Thoracic aorta (tissue), 2 donors: ENCODE measurements around the gene SGPL1. TPM values are rescaled to one million over a fixed set of nuclear protein-coding genes. Genes with fewer than 3 reads are reported as not detected.

Source experiments
- ATAC-seq: fragments of 150-250 bp; one replicate; pipeline ENCODE4 v1.8.0; 2017; ENCODE audit warnings: low read depth; ENCODE audit not compliant: insufficient number of reproducible peaks, low FRiP score
- DNase-seq: peaks from one replicate; pipeline ENCODE4 v3.0.0-alpha.2; 2020; ENCODE audit warnings: low spot score
- H3K27ac ChIP-seq, 2 donors: fragments of 200-600 bp; sonication (generic); 1 replicate in 1 of 2; 2 replicates in 1 of 2; pipeline ENCODE4 v1.5.1; 2016; ENCODE audit warnings: mild to moderate bottlenecking in 2 of 2, moderate library complexity in 2 of 2
- H3K27me3 ChIP-seq: fragments of 200-600 bp; sonication (generic); replicated peaks from 2 replicates; pipeline ENCODE4 v1.6.0; 2016; ENCODE audit warnings: mild to moderate bottlenecking; ENCODE audit not compliant: insufficient read depth
- H3K36me3 ChIP-seq: fragments of 200-600 bp; sonication (generic); one replicate; pipeline ENCODE4 v1.5.1; 2016
- H3K4me1 ChIP-seq, 2 donors: fragments of 200-600 bp; sonication (generic); 1 replicate in 1 of 2; 2 replicates in 1 of 2; pipeline versions ENCODE4 v1.5.1 to v1.6.0; 2016; ENCODE audit warnings: low read depth in 2 of 2, mild to moderate bottlenecking in 1 of 2; ENCODE audit not compliant: control insufficient read depth in 1 of 2
- H3K4me3 ChIP-seq: fragments of 200-600 bp; sonication (generic); 2 replicates; pipeline ENCODE4 v1.5.1; 2016; ENCODE audit warnings: mild to moderate bottlenecking
- H3K9me3 ChIP-seq: fragments of 200-600 bp; sonication (generic); 2 replicates; pipeline ENCODE4 v1.5.1; 2016
- total RNA-seq, 2 donors: library from RNA; depleted of rRNA; stranded (reverse); fragments of >200 nt; gene quantifications; one replicate each; pipeline versions ENCODE4 v1.1.0 to v1.2.3, GENCODE V29; 2016
- TF ChIP-seq, protein P1 (sequence below): fragments of 200-600 bp; sonication (generic); IDR thresholded peaks from one replicate; pipeline ENCODE4 v1.5.1; 2019; ENCODE audit warnings: antibody characterized with exemption

The SGPL1 gene
- total RNA-seq, 2 donors from 2014 or later = 15.0 to 26.0 TPM

DNA sequence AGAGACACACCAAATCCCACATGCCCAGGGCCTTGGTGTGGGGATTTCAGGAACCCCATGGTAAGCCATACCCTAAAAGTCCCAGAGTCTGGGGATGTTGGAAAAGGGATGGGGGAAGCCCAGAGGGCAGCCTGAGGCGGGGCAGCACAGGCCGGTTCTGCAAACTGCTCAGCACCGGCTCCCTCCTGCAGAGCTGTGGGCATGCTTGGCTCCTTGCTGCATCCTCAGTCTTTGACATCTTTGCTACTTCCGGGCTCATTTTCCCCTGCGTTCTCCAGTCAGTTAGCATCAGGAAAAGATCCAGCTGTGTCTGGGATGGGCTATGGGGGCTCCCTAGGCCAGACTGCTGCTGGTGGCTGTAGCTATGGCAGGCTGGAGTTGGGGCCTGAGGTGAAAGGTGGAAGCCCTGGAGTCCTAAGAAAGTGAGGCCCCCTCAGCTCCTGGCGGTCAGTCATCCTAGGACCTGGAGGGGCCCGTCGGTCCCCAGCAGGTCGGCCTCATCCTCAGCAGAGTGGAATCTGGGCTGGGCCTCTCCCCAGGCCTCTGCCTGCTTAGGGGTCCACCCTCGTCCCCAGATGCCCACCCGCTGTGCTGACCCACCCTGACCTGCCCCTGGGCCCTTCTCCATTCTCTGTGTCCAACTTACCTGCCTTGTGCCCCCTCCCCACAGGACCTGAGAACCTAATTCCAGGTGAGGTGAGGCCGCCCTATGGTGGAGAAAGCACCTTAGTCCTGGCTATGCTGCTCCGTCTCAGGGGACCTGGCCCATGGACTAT is 39.9 kb upstream of the SGPL1 start:
- ATAC-seq (no peak), DNase-seq (no peak)
- H3K4me3 ChIP-seq = no peak overlapping the region

DNA sequence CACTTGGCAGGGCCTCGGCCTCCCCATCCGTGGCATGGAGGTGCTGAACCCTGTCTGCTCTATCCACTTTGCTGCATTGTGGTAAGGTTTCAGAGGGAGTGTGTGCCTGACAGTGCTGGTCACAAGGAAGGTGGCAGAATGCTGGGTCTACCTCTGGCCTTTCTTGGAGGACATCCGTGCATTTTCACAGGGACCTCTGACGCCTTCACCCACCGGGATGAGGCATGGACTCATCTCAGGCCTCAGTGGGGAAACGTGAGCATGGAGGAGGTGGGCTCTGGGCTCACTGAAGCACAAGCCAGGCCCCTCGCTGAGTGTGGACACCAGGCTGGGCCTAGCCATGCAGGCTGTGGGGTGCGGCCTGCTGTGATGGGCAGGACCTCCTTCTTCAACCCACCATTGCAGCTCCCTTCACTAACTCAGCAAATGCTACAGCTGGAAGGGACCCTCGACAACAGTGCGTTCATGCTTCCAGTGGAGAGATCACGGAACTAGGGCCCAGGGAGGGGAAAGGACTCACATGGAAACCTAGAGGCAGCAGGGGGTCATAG is 39.2 kb upstream of the SGPL1 start:
- ATAC-seq = no peak
- TF ChIP-seq, protein P1, sequence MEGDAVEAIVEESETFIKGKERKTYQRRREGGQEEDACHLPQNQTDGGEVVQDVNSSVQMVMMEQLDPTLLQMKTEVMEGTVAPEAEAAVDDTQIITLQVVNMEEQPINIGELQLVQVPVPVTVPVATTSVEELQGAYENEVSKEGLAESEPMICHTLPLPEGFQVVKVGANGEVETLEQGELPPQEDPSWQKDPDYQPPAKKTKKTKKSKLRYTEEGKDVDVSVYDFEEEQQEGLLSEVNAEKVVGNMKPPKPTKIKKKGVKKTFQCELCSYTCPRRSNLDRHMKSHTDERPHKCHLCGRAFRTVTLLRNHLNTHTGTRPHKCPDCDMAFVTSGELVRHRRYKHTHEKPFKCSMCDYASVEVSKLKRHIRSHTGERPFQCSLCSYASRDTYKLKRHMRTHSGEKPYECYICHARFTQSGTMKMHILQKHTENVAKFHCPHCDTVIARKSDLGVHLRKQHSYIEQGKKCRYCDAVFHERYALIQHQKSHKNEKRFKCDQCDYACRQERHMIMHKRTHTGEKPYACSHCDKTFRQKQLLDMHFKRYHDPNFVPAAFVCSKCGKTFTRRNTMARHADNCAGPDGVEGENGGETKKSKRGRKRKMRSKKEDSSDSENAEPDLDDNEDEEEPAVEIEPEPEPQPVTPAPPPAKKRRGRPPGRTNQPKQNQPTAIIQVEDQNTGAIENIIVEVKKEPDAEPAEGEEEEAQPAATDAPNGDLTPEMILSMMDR = no peak

More for the DNA sequence above, 39.9 kb upstream of the SGPL1 start:
- Histone ChIP-seq H3K27me3 (no peaks in the 10 kb centered on the region), H3K9me3 (no peaks in the 10 kb centered on the region), H3K4me1 (no peaks in the 10 kb centered on the region), H3K27ac (no peak overlapping the region), H3K36me3 (no peaks in the 10 kb centered on the region)
- TF ChIP-seq, protein P1 = no peak

DNA sequence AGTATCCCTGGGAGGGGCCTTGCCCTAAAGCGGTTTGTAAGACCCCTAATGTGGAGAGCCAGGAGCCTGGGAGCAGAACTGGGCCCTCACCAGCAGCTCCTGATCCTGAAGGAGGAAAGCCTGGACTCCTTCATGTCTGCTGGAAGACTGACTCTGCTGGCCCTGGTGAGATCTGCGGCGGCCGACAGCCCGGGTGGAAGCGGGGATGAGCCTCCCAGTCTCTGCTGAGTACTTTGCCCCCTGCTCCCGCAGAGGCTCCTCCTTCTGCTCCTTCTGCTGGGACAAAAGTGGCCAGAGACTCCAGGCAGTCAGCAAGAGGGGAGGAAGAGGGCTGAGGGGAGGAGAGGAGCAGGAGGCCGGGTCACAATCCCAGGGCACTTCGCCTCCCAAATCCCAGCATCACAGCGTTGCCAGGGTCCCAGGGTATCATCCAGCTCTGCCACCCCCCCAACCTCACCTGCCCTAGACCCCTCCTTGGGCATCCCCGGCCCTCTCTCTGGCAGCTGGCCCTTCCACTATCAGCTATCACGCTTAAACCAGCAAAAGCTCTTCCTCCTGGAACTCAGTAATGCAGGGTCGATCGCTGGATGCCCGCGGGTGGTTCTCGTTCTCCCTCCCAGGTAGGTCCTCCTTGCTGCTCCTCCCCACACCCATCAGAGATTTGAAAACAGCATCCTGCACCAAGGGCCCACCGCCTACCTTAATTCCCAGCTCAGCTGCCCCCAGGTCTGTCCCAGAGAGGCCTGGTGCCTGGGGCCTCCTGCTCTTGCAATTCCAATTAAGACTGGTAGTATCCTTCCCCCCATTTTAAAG is 38.5 kb upstream of the SGPL1 start:
- no peak for ATAC-seq
- Histone ChIP-seq H3K9me3 (no peaks in the 10 kb centered on the region), H3K36me3 (no peaks in the 10 kb centered on the region), H3K27ac (no peak overlapping the region), H3K4me3 (no peak overlapping the region), H3K4me1 (no peaks in the 10 kb centered on the region), H3K27me3 (no peaks in the 10 kb centered on the region)
- TF ChIP-seq, protein P1 = no peak
- DNase-seq = no peak

More for the DNA sequence above, 39.2 kb upstream of the SGPL1 start:
- no peaks in the 10 kb centered on the region for H3K4me1 ChIP-seq
- no peak for DNase-seq
- no peak overlapping the region for H3K27ac ChIP-seq
- no peaks in the 10 kb centered on the region for H3K27me3 ChIP-seq
- no peak overlapping the region for H3K4me3 ChIP-seq
- H3K36me3 ChIP-seq = no peaks in the 10 kb centered on the region
- no peaks in the 10 kb centered on the region for H3K9me3 ChIP-seq

DNA sequence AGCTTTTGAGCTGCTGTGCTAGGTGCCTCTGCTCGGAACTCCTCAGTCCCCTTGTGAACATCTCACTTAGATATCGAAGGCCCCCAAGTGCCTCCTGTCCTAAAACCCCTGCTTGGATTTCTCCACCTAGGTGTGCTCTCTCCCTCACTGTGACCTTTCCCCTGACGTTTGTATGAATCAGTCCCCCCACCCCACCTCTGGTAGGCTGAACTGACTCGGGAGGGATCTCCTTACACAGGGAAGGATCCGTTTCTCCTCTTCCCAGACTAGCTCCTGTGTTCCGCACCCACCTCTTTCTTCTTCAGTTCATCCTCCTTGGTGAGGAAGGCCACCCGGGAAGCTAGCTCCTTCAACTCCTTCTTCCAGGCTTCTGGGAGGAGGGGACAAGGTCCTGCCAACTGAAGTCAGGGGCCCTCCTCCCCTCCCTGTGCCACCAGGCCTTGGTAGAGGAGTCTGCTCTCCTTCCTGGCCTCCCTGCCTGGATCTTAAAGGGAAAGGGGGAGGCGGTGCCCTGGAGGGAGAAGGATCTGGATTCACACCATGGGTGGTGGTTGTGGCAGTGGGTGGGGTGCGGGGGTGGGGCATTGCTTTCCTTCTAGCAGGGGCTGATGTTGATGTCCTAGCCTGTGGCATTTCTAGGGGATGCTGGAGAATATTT is 37.4 kb upstream of the SGPL1 start:
- DNase-seq (no peak), ATAC-seq (no peak)
- H3K4me1 ChIP-seq = no peaks in the 10 kb centered on the region
- TF ChIP-seq, protein P1 = no peak
- no peaks in the 10 kb centered on the region for H3K36me3 ChIP-seq
- H3K4me3 ChIP-seq = no peak overlapping the region
- H3K9me3 ChIP-seq = no peaks in the 10 kb centered on the region
- no peaks in the 10 kb centered on the region for H3K27me3 ChIP-seq
- no peak overlapping the region for H3K27ac ChIP-seq

DNA sequence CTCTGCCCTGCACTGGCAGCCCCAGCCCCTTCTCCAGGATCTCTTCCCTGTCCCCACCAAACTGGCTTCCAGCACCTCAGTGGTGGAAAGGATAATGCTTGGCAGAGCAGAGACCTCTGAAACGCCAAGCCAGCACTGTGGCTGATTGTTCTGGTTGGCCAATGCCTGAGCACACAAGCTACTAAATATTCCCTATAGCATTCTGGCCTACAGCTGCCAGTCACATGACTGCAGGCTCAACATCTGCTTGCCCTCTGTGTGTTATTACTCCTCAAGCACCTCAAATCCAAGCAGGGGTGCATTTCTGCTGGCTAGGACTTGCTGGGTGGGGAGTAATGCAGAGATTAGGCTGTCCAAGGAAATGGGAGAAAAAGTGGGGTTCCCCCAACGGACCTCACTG is 36.7 kb upstream of the SGPL1 start:
- Histone ChIP-seq H3K36me3 (no peaks in the 10 kb centered on the region), H3K27me3 (no peaks in the 10 kb centered on the region), H3K27ac (no peak overlapping the region), H3K4me1 (no peaks in the 10 kb centered on the region), H3K9me3 (no peaks in the 10 kb centered on the region), H3K4me3 (no peak overlapping the region)
- DNase-seq (no peak), ATAC-seq (no peak)
- TF ChIP-seq, protein P1 = no peak
